OCI-LY1 (cell line): Measurements from ENCODE around the gene PRRG2.

Source experiments
- EZH2 ChIP-seq: fragments of 200-600 bp; sonication (generic), shearing (Covaris generic); IDR thresholded peaks from 2 replicates; pipeline ENCODE4 v1.8.0; 2017; ENCODE audit warnings: borderline replicate concordance, mixed run types, mild to moderate bottlenecking, antibody characterized with exemption, low read length, moderate library complexity, mixed read lengths
- TF ChIP-seq, protein P1 (sequence below): fragments of 200-600 bp; sonication (generic), shearing (Covaris generic); IDR thresholded peaks from 2 replicates; pipeline ENCODE4 v1.5.1; 2017; ENCODE audit warnings: mild to moderate bottlenecking, antibody characterized with exemption, low read length, moderate library complexity, mixed read lengths

- TF ChIP-seq, protein P1, sequence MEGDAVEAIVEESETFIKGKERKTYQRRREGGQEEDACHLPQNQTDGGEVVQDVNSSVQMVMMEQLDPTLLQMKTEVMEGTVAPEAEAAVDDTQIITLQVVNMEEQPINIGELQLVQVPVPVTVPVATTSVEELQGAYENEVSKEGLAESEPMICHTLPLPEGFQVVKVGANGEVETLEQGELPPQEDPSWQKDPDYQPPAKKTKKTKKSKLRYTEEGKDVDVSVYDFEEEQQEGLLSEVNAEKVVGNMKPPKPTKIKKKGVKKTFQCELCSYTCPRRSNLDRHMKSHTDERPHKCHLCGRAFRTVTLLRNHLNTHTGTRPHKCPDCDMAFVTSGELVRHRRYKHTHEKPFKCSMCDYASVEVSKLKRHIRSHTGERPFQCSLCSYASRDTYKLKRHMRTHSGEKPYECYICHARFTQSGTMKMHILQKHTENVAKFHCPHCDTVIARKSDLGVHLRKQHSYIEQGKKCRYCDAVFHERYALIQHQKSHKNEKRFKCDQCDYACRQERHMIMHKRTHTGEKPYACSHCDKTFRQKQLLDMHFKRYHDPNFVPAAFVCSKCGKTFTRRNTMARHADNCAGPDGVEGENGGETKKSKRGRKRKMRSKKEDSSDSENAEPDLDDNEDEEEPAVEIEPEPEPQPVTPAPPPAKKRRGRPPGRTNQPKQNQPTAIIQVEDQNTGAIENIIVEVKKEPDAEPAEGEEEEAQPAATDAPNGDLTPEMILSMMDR = no peak
- no peak for TF ChIP-seq EZH2
These were observed 20.4 kb downstream of the PRRG2 start for GRCh38 chr19:49601482-49602038.
